ENCODE data around the gene MMP17.

MMP17 gene

GRCh38 chr12:131869871-131870418 lies 41.8 kb downstream of the MMP17 start:
- no peaks in the 10 kb centered on the region for H3K9me3 ChIP-seq (ENCODE audit: control insufficient read depth, low read length)
- WGBS: 62% methylated on average over 11 of the region's 16 CpGs
- H3K14ac ChIP-seq (ENCODE audit: low read length in 2 of 2): no peak overlapping the region
- no peak overlapping the region for H3K4me3 ChIP-seq (ENCODE audit: insufficient read depth in 1 of 2, low read depth in 1 of 2, low read length in 2 of 2)
- H2BK120ac ChIP-seq (ENCODE audit: low read depth, low read length): no peak overlapping the region
- no peak overlapping the region for H4K8ac ChIP-seq (ENCODE audit: low read length)
- peaks cover 31% of the 10 kb centered on the region for H3K4me1 ChIP-seq (ENCODE audit: control insufficient read depth, insufficient read depth, low read depth, low read length)
- no peak overlapping the region for H3K27ac ChIP-seq (ENCODE audit: low read length, poor library complexity, severe bottlenecking)
- no peak overlapping the region for H3K4me2 ChIP-seq (ENCODE audit: low read length, poor library complexity, severe bottlenecking)
- no peak overlapping the region for H2BK5ac ChIP-seq (ENCODE audit: low read depth, low read length, poor library complexity, severe bottlenecking)
- no peaks in the 10 kb centered on the region for H3K79me1 ChIP-seq (replicated peaks; ENCODE audit: low read length, poor library complexity, severe bottlenecking)
- peak overlapping the region; percentile 12 for H4K91ac ChIP-seq (ENCODE audit: low read length)
- no peak overlapping the region for H3K9ac ChIP-seq (ENCODE audit: low read length)
- H3K18ac ChIP-seq (ENCODE audit: low read depth in 1 of 2, low read length in 2 of 2): peak overlapping the region in 1 of 2 experiments; percentile 16
- H2AFZ ChIP-seq (ENCODE audit: low read depth, low read length): no peak overlapping the region
- H3K4ac ChIP-seq (ENCODE audit: low read depth in 1 of 2, low read length in 2 of 2): no peak overlapping the region
- H3K23ac ChIP-seq (ENCODE audit: low read length in 2 of 2): no peak overlapping the region
- no peaks in the 10 kb centered on the region for H3K36me3 ChIP-seq (ENCODE audit: control insufficient read depth in 1 of 2, insufficient read depth in 2 of 2, low read depth in 1 of 2, low read length in 2 of 2)
- peak overlapping the region; percentile 1 to 12 for H2BK12ac ChIP-seq (ENCODE audit: low read length in 2 of 2)
- no peaks in the 10 kb centered on the region for H3K27me3 ChIP-seq (ENCODE audit: control insufficient read depth in 1 of 2, insufficient read depth in 1 of 2, low read length in 2 of 2)
- DNase-seq: peak; percentile 81
- H2AK5ac ChIP-seq (ENCODE audit: low read length, severe bottlenecking): no peak overlapping the region
- H2BK15ac ChIP-seq (ENCODE audit: low read depth, poor library complexity, severe bottlenecking): no peak overlapping the region

GRCh38 chr12:131871677-131872076 lies 43.5 kb downstream of the MMP17 start:
- 99% methylated on average over 6 of the region's 6 CpGs for WGBS
- H3K18ac ChIP-seq (ENCODE audit: low read depth in 1 of 2, low read length in 2 of 2): peak overlapping the region in 1 of 2 experiments; percentile 69
- no peak overlapping the region for H3K23ac ChIP-seq (ENCODE audit: low read length in 2 of 2)
- peaks cover 0 to 4% of the 10 kb centered on the region in 2 experiments for H3K27me3 ChIP-seq (ENCODE audit: control insufficient read depth in 1 of 2, insufficient read depth in 1 of 2, low read length in 2 of 2)
- H3K4me1 ChIP-seq (ENCODE audit: control insufficient read depth, insufficient read depth, low read depth, low read length): peaks cover 24% of the 10 kb centered on the region
- no peaks in the 10 kb centered on the region for H3K36me3 ChIP-seq (ENCODE audit: control insufficient read depth in 1 of 2, insufficient read depth in 2 of 2, low read depth in 1 of 2, low read length in 2 of 2)
- no peak overlapping the region for H3K9ac ChIP-seq (ENCODE audit: low read length)
- H4K8ac ChIP-seq (ENCODE audit: low read length): peak overlapping the region; percentile 75
- no peak overlapping the region for H2BK5ac ChIP-seq (ENCODE audit: low read depth, low read length, poor library complexity, severe bottlenecking)
- H2AFZ ChIP-seq (ENCODE audit: low read depth, low read length): peak overlapping the region; percentile 72
- peak overlapping the region in 1 of 2 experiments; percentile 32 for H3K4ac ChIP-seq (ENCODE audit: low read depth in 1 of 2, low read length in 2 of 2)
- H3K79me1 ChIP-seq (replicated peaks; ENCODE audit: low read length, poor library complexity, severe bottlenecking): no peaks in the 10 kb centered on the region
- H4K91ac ChIP-seq (ENCODE audit: low read length): peak overlapping the region; percentile 5
- peak overlapping the region; percentile 9 for H2BK120ac ChIP-seq (ENCODE audit: low read depth, low read length)
- H3K4me3 ChIP-seq (ENCODE audit: insufficient read depth in 1 of 2, low read depth in 1 of 2, low read length in 2 of 2): no peak overlapping the region
- peak overlapping the region in 1 of 2 experiments; percentile 23 for H2BK12ac ChIP-seq (ENCODE audit: low read length in 2 of 2)
- H2BK15ac ChIP-seq (ENCODE audit: low read depth, poor library complexity, severe bottlenecking): no peak overlapping the region
- H3K27ac ChIP-seq (ENCODE audit: low read length, poor library complexity, severe bottlenecking): no peak overlapping the region
- peak overlapping the region in 1 of 2 experiments; percentile 6 for H3K14ac ChIP-seq (ENCODE audit: low read length in 2 of 2)
- DNase-seq: no peak
- H2AK5ac ChIP-seq (ENCODE audit: low read length, severe bottlenecking): peak overlapping the region; percentile 38
- no peaks in the 10 kb centered on the region for H3K9me3 ChIP-seq (ENCODE audit: control insufficient read depth, low read length)
- H3K4me2 ChIP-seq (ENCODE audit: low read length, poor library complexity, severe bottlenecking): no peak overlapping the region

GRCh38 chr12:131872154-131873051 lies 44.2 kb downstream of the MMP17 start:
- H4K91ac ChIP-seq (ENCODE audit: low read length): peak overlapping the region; percentile 5
- no peaks in the 10 kb centered on the region for H3K36me3 ChIP-seq (ENCODE audit: control insufficient read depth in 1 of 2, insufficient read depth in 2 of 2, low read depth in 1 of 2, low read length in 2 of 2)
- no peak overlapping the region for H2AK5ac ChIP-seq (ENCODE audit: low read length, severe bottlenecking)
- peak overlapping the region in 1 of 2 experiments; percentile 70 for H2BK12ac ChIP-seq (ENCODE audit: low read length in 2 of 2)
- H3K14ac ChIP-seq (ENCODE audit: low read length in 2 of 2): no peak overlapping the region
- no peak overlapping the region for H2BK15ac ChIP-seq (ENCODE audit: low read depth, poor library complexity, severe bottlenecking)
- no peak overlapping the region for H3K4me2 ChIP-seq (ENCODE audit: low read length, poor library complexity, severe bottlenecking)
- no peaks in the 10 kb centered on the region for H3K79me1 ChIP-seq (replicated peaks; ENCODE audit: low read length, poor library complexity, severe bottlenecking)
- peak overlapping the region; percentile 30 for H3K9ac ChIP-seq (ENCODE audit: low read length)
- peak; percentile 90 for DNase-seq
- H3K4me3 ChIP-seq (ENCODE audit: insufficient read depth in 1 of 2, low read depth in 1 of 2, low read length in 2 of 2): no peak overlapping the region
- no peak overlapping the region for H2BK5ac ChIP-seq (ENCODE audit: low read depth, low read length, poor library complexity, severe bottlenecking)
- H4K8ac ChIP-seq (ENCODE audit: low read length): peak overlapping the region; percentile 75
- H3K4me1 ChIP-seq (ENCODE audit: control insufficient read depth, insufficient read depth, low read depth, low read length): peaks cover 24% of the 10 kb centered on the region
- H3K23ac ChIP-seq (ENCODE audit: low read length in 2 of 2): no peak overlapping the region
- no peak overlapping the region for H3K27ac ChIP-seq (ENCODE audit: low read length, poor library complexity, severe bottlenecking)
- 55% methylated on average over 20 of the region's 21 CpGs for WGBS
- peak overlapping the region in 1 of 2 experiments; percentile 32 for H3K4ac ChIP-seq (ENCODE audit: low read depth in 1 of 2, low read length in 2 of 2)
- H3K18ac ChIP-seq (ENCODE audit: low read depth in 1 of 2, low read length in 2 of 2): peak overlapping the region; percentile 68 to 69
- peak overlapping the region; percentile 9 for H2BK120ac ChIP-seq (ENCODE audit: low read depth, low read length)
- H3K9me3 ChIP-seq (ENCODE audit: control insufficient read depth, low read length): no peaks in the 10 kb centered on the region
- H3K27me3 ChIP-seq (ENCODE audit: control insufficient read depth in 1 of 2, insufficient read depth in 1 of 2, low read length in 2 of 2): peaks cover 0 to 11% of the 10 kb centered on the region in 2 experiments
- peak overlapping the region; percentile 72 for H2AFZ ChIP-seq (ENCODE audit: low read depth, low read length)

- Histone ChIP-seq H3K23ac (ENCODE audit: low read length in 2 of 2) (no peak overlapping the region), H3K4ac (ENCODE audit: low read depth in 1 of 2, low read length in 2 of 2) (no peak overlapping the region), H2BK15ac (ENCODE audit: low read depth, poor library complexity, severe bottlenecking) (no peak overlapping the region), H2BK12ac (ENCODE audit: low read length in 2 of 2) (no peak overlapping the region), H3K4me1 (ENCODE audit: control insufficient read depth, insufficient read depth, low read depth, low read length) (peaks cover 21% of the 10 kb centered on the region), H3K18ac (ENCODE audit: low read depth in 1 of 2, low read length in 2 of 2) (peak overlapping the region in 1 of 2 experiments; percentile 3), H3K9me3 (ENCODE audit: control insufficient read depth, low read length) (no peaks in the 10 kb centered on the region), H3K4me3 (ENCODE audit: insufficient read depth in 1 of 2, low read depth in 1 of 2, low read length in 2 of 2) (no peak overlapping the region), H3K36me3 (ENCODE audit: control insufficient read depth in 1 of 2, insufficient read depth in 2 of 2, low read depth in 1 of 2, low read length in 2 of 2) (no peaks in the 10 kb centered on the region), H3K9ac (ENCODE audit: low read length) (no peak overlapping the region), H3K27me3 (ENCODE audit: control insufficient read depth in 1 of 2, insufficient read depth in 1 of 2, low read length in 2 of 2) (peaks cover 0 to 19% of the 10 kb centered on the region in 2 experiments), H2AFZ (ENCODE audit: low read depth, low read length) (no peak overlapping the region), H3K79me1 (replicated peaks; ENCODE audit: low read length, poor library complexity, severe bottlenecking) (no peaks in the 10 kb centered on the region), H4K8ac (ENCODE audit: low read length) (peak overlapping the region; percentile 36), H2AK5ac (ENCODE audit: low read length, severe bottlenecking) (no peak overlapping the region), H2BK120ac (ENCODE audit: low read depth, low read length) (no peak overlapping the region), H3K4me2 (ENCODE audit: low read length, poor library complexity, severe bottlenecking) (no peak overlapping the region), H2BK5ac (ENCODE audit: low read depth, low read length, poor library complexity, severe bottlenecking) (no peak overlapping the region), H3K27ac (ENCODE audit: low read length, poor library complexity, severe bottlenecking) (no peak overlapping the region), H4K91ac (ENCODE audit: low read length) (peak overlapping the region; percentile 54), H3K14ac (ENCODE audit: low read length in 2 of 2) (no peak overlapping the region)
- WGBS: 97% methylated on average over 20 of the region's 21 CpGs
- DNase-seq: no peak
Observed at GRCh38 chr12:131873293-131873692, 45.1 kb downstream of the MMP17 start.
